Hepatocyte (in vitro differentiated cells): Measurements from ENCODE around the gene FLT3LG.

Source experiments
- CTCF ChIP-seq: fragments of 200-600 bp; sonication (generic); IDR thresholded peaks from 2 replicates; pipeline ENCODE4 v1.5.1; 2016; ENCODE audit warnings: antibody characterized with exemption, mild to moderate bottlenecking; ENCODE audit not compliant: poor library complexity
- EZH2 ChIP-seq: fragments of 200-600 bp; sonication (generic); IDR thresholded peaks from 2 replicates; pipeline ENCODE4 v1.6.1; 2016; ENCODE audit warnings: antibody characterized with exemption, mild to moderate bottlenecking, borderline replicate concordance
- EZH2phosphoT487 ChIP-seq: fragments of 200-600 bp; sonication (generic); IDR thresholded peaks from one replicate; pipeline ENCODE4 v1.6.1; 2018; ENCODE audit warnings: antibody characterized with exemption, mild to moderate bottlenecking, low read depth, moderate library complexity; ENCODE audit not compliant: unreplicated experiment, severe bottlenecking

- no peak for TF ChIP-seq CTCF
- TF ChIP-seq EZH2, result no peak
- no peak for TF ChIP-seq EZH2phosphoT487
Observed at GRCh38 chr19:49465371-49465770, 8.6 kb upstream of the FLT3LG start.
